ENCODE results near the gene PHACTR1.

DNA sequence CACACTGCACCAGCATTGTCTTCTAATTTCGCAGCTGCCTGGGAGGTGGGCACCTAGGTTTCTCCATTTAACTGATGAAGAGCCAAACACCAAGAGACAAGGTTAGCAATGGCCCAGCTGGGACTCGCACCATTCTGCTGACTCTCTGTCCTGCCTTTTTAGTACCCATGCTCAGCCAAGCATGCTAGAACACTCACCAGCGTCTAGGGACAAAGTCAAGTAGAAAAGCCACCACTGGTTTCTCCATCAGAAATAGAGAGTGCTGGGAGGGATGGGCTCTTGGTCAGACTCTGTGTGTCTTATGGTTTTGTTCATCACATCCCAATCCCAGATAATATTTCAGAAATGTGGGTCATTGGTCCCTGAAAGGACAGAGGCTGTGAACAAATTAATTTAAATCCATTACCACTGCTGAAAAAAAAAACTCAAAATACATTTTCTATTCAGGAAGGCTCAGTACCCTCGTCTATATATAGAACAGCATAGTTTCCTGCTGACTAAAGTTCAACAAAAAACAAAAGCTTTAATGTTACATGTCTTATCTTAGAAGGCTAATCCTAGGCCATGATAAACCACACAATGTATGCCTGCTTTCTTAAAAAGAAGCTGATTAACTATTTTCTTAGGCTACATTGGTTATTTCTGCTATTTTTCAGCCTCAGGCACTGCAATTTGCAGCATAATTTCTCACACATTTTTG, 500.8 kb downstream of the PHACTR1 start:
- TF ChIP-seq ARNT (IDR thresholded peaks at IDR 0.05) (no peak), FOXK2 (IDR thresholded peaks at IDR 0.05) (no peak), BHLHE40 (IDR thresholded peaks at IDR 0.05; ENCODE audit: borderline replicate concordance) (no peak), ELF4 (IDR thresholded peaks at IDR 0.05) (no peak)
